ENCODE results near the gene TTC9B.

The TTC9B gene

DNA sequence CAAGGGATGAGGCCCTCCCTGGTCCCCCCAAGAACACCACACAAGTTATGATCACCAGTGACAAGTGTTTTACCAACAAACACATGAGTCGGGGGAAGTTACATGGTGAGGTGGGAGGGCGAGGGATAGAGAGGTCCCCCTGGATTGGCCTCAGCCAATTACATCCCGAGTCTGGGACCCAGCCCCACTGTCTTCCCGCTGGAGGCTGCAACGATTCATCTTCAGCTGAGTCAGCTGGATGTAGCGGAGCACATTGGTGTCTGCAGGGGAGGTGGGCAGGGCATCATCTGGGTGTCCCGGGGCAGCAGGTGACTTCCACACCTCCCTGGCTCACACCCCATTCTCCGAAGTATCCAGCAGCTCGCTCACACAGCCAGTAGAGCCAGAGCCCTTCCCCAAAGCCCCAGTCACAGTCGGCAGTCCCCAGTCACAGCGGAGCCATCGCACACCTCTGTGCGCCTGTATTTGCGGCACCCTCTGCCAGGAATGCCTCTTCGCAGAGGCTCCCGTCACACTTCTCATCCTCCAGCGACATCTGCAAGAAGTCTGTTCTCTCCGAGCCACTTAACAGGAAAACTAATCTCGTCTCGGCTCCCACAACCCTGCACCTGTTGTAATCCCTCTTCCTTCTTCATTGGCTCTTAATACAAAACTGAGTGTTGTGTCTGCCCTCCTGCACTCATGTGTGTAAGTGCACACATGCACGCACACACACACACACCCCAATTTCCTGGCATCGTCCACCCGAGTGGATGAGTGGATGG is 2.0 kb downstream of the TTC9B start:
- peak in 3 of 58 donors; percentile 10 to 39 (median 35) for DNase-seq

DNA sequence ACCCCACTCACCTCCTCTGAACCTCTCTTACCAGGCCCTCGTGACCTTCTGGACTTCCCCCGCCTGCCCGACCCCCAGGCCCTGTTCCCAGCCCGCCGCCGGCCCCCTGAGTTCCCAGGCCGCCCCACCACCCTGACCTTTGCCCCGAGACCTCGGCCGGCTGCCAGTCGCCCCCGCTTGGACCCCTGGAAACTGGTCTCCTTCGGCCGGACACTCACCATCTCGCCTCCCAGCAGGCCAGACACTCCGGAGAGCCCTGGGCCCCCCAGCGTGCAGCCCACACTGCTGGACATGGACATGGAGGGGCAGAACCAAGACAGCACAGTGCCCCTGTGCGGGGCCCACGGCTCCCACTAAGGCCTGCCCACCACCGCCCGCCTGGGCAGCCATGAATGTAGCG is 3.2 kb downstream of the TTC9B start:
- DNase-seq: no peak

DNA sequence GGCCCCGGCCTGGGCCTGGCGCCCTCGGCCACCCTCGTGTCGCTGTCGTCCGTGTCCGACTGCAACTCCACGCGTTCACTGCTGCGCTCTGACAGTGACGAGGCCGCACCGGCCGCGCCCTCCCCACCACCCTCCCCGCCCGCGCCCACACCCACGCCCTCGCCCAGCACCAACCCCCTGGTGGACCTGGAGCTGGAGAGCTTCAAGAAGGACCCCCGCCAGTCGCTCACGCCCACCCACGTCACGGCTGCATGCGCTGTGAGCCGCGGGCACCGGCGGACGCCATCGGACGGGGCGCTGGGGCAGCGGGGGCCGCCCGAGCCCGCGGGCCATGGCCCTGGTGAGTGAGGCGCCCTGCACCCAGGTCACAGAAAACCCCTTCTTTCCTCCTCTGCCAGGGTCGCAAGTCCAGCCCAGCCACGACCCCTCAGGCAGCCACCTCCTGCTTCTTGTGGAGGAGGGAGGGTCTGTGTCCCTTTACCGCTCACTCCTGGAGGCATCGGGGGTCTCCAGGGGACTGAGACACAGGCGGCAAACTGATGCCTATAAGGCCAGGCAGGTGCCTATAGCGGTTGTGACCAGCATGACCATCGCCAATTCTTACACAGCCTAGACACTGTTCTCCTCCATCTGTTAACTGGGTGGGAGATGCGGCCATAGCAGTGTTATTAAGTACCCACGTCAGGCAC is 4.2 kb downstream of the TTC9B start:
- no peak for DNase-seq

DNA sequence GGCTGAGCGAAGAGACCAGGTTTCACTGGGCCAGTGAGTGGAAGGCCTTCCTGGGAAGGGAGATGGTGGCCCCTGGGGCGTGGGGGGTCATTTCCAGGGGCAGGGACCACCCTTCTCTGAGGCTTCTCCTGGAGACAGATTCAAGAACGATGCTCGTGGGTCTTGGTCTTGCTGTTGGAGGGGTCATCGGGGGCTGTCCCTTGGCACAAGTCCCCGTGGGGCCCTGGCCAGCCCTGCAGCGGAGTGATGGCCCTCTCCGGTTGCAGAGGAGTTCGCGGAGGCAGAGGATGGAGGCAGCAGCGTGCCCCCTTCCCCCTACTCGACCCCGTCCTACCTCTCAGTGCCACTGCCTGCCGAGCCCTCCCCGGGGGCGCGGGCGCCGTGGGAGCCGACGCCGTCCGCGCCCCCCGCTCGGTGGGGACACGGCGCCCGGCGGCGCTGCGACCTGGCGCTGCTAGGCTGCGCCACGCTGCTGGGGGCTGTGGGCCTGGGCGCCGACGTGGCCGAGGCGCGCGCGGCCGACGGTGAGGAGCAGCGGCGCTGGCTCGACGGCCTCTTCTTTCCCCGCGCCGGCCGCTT is 4.8 kb downstream of the TTC9B start:
- DNase-seq: no peak

DNA sequence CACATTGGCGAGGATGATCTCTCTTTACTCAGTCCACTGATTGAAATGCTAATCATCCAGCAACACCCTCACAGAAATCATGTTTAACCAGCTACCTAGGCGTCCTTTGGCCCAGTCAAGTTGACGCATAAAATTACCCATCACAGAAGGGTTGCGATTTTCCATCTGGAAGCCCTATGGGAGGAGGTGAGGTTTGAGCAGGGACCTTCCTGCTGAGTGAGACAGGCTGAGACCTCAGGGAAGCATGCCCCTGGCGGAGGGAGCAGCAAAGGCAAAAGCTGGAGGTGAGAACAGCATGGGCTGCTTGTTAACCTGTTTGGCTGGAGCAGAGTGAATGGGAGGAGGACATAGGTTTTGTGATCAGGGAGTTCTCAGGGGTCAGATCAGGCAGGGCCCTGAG is 7.3 kb downstream of the TTC9B start:
- DNase-seq: no peak

DNA sequence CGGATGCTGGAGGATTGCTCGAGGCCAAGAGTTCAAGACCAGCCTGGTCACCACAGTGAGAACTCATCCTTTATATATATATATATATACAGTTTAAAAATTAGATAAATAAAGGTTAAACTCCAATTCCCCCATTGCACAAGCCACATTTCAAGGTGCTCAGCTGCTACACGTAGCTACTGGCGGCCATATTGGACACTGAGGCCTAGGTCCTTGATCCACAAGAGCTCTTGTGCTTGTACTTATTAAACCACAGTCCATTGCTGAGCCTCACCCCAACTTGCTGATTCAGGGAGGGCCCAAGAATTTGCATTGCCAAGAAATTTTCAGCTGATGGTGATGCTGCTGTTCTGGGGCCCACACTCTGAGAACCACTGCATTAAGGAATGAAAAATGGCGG is 9.6 kb downstream of the TTC9B start:
- DNase-seq: no peak

DNA sequence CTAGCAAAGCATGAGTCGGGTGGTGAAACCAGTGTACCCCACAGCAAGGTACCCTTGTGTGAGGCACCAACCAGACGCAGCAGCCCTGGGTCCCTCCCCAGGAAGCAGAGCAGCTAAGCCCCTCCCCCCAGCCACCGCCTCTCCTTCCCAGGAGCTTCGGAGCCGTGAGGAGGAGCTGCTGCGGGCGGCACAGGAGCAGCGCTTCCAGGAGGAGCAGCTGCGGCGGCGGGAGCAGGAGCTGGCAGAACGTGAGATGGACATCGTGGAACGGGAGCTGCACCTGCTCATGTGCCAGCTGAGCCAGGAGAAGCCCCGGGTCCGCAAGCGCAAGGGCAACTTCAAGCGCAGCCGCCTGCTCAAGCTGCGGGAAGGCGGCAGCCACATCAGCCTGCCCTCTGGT is 12.4 kb downstream of the TTC9B start:
- DNase-seq: no peak

DNA sequence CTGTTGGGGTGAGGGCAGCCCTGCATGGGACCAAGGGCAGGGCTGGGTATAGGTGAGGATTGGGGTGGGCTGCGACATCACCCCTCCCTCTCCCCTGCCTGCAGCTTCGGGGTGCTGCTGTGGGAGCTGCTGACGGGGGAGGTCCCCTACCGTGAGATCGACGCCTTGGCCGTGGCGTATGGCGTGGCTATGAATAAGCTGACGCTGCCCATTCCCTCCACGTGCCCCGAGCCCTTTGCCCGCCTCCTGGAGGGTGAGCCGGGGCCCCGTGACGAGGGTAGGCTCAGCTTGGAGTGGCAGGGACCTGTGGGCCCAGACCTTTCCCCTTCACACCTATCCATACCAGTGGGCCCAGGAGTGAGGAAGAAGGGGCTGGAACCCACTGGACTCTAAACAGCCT is 13.8 kb downstream of the TTC9B start:
- no peak for DNase-seq

DNA sequence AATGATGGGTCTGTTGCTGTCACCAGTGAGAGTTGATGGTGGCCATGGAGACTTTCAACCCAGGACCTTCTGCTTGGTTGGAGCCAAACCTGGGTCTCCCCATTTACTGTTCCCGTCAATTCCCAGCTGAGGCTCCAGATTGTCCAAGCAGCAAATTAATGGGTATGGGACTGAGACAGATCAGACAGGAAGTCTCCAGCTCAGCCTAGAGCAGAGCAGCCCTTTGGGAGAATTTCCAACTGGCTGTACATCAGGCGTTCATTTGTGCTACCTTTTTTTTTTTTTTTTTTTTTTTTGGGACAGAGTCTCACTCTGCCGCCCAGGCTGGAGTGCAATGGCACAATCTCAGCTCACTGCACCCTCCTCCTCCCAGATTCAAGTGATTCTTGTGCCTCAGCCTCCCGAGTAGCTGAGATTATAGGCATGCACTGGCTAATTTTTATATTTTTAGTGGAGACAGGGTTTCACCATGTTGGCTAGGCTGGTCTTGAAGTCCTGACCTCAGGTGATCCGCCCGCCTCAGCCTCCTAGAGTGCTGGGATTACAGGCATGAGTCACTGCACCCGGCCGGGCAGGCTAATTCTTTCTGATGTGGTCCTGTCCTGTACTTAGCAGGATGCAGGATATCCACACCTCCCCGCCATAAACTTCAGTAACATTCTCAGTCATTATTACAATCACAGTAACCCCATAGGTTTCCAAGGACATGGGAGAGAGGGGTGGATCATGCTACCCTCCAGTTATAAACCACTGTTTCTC is 17.7 kb downstream of the TTC9B start:
- no peak for DNase-seq

DNA sequence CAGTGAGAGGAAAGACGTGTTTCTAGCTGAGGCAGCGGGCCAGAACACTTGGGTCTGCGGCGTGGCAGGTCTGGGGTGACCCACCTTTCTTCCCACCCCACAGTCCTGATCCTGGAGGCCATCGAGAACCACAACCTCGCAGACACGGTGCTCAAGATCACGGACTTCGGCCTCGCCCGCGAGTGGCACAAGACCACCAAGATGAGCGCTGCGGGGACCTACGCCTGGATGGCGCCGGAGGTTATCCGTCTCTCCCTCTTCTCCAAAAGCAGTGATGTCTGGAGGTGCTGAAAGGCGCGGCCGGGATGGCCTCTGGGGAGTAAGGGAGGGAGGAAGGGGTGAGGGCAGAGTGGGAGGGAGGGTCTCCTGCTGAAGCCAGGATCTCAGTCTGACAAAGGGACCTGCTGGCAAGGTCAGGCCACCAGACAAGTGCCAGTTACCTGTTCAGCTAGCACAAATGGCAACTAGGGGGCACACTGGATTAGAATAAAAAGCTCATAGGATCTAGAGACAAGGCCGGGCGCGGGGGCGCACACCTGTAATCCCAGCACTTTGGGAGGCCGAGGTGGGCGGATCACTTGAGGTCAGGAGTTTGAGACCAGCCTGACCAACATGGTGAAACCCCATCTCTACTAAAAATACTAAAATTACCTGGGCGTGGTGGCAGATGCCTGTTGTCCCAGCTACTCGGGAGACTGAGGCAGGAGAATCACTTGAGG is 19.8 kb downstream of the TTC9B start:
- no peak for DNase-seq

DNA sequence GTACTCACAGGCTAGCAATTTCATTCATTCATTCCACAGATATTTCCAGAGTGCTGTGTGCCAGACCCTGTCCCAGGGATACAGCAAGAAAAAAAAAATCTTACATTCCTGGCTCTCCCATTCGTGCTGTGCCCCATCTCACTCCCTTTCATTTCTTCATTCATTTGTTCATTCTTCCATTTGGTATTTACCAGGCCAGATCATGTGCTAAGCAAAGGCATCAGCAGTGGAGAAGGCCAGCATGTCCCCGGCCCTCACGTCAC is 24.7 kb downstream of the TTC9B start:
- no peak for DNase-seq

DNA sequence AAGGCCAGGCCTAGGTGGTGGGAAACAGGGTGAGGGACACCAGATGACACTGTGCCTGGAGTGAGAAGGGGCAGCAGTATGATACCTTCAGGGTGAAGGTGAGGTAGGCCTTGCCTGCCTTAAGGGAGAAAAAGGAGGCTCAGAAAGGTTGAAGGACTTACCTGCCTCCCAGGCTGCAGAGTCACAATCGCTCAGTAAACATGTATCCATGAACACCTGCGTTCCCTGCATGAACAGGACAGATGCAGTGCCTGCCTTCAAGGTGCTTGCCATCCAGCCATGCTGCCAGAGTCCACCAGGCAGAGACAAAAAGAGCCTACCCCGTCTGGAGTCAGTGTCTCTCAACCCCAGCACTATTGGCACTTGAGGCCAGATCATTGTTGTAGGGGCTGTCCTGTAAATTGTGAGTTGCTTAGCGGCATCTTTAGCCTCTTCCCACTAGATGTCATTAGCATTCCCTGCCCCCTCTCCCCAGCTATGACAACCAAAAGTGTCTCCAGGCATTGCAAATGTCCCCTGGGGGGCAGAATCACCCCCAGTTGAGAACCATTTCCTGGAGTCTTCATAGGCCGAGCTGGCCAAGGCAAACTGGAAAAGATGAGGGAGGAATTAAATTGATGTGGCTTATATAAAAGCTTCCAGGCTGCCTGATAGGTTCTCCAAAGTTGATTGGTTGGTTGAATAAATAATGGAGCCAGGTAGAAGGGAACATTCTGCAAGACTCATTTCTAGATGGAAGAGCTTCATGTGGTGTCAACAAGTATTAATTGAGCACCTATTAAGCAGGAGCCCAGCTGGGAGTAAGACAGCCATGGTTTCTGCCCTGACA is 25.2 kb downstream of the TTC9B start:
- no peak for DNase-seq

DNA sequence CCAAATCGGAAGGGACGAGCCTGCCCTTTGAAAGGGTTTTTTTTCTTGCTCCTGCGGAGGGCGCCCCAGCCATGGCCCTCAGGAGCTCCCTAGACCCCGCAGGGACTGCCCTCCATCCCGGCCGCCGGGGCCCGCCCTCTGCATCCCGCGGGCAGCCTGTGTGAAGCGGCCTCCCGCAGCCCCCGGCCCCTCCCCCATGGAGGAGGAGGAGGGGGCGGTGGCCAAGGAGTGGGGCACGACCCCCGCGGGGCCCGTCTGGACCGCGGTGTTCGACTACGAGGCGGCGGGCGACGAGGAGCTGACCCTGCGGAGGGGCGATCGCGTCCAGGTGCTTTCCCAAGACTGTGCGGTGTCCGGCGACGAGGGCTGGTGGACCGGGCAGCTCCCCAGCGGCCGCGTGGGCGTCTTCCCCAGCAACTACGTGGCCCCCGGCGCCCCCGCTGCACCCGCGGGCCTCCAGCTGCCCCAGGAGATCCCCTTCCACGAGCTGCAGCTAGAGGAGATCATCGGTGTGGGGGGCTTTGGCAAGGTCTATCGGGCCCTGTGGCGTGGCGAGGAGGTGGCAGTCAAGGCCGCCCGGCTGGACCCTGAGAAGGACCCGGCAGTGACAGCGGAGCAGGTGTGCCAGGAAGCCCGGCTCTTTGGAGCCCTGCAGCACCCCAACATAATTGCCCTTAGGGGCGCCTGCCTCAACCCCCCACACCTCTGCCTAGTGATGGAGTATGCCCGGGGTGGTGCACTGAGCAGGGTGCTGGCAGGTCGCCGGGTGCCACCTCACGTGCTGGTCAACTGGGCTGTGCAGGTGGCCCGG is 26.1 kb downstream of the TTC9B start:
- peak in 6 of 58 donors; percentile 20 to 54 (median 42) for DNase-seq

DNA sequence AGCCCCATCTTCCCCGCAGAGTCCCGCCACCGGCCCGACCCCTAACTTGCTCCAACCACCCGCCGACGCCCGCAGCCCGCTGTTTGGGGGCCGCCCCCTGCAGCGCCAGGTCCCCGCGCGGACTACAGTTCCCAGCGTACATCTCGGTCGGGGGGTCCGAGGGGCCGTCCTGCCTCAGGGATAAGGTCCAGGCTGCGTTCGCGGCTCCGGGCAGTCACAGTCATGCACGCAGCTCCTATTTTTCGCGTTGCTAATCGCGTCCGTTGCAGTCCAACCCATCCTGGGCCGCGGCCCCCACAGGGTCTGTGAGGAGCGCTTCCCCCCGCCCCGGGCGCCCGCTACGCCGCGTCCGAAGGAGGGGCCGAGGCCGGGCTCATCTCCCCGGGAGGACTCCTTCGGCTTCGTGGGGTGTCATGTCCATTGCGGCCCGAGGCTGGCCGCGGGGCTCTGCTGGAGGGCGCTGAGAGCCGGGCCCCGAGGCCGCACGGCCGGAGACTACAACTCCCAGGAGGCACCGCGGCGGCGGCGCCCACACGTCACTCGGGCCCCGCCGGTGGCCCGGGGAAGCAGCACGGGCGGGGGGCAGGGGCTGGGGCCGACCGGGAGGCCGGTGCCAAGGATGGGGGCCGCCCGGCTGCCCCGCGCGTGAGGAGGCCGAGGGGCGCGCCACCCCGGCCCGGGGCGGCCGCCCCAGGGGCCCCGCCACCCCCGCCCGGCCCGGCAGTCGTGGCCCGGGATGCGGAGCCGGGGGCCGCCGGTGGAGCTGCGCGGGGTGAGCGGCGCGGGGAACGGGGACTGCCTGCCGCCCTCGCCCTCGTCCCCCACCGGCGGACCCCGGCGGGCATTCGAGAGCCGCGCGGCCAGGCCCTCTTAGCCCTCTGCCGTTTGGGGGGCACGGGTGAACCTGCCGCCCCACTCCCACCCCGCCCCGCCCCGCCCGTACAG is 27.0 kb downstream of the TTC9B start, which contains the start of gene MAP3K10:
Gene MAP3K10, plus strand, starts transcription at position 536 of the 945 bp plus-strand sequence. CDS start 606 bp downstream, outside the sequence.
- peak; percentile 16 to 82 (median 70) for DNase-seq

DNA sequence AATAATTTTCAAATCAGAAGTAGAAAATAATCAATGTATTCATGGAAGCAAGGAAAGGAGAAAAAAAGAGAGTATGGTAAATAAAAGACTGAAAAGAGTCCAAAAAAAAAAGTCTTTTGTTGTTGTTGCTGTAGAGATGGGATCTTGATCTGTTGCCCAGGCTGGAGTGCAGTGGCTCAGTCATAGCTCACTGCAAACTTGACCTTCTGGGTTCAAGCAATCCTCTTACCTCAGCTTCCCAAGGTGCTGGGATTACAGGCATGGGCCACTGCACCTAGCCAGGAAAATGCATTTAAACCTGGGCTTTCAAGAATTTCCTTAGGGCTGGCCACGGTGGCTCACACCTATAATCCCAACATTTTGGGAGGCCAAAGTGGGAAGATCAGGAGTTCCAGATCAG is 33.9 kb downstream of the TTC9B start:
- no peak for DNase-seq

DNA sequence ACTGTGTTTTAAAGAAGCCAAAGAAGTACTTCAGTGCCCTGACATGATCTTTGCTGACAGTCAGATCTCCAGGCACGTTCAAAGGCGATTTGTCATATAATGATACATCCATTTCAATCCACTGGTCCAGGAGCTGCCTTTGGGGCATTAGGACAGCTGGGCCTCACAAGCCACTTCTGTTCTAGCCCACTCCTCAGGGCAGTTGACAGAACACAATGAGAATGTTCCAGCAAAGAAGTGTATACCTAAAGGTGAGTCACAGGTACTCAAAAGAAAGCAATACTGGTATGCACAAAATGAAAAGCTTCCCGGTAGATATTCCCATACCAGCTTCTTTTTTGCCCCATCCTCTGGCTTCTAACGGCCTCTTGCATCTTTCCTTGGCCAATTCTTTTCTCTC is 39.4 kb downstream of the TTC9B start:
- no peak for DNase-seq

DNA sequence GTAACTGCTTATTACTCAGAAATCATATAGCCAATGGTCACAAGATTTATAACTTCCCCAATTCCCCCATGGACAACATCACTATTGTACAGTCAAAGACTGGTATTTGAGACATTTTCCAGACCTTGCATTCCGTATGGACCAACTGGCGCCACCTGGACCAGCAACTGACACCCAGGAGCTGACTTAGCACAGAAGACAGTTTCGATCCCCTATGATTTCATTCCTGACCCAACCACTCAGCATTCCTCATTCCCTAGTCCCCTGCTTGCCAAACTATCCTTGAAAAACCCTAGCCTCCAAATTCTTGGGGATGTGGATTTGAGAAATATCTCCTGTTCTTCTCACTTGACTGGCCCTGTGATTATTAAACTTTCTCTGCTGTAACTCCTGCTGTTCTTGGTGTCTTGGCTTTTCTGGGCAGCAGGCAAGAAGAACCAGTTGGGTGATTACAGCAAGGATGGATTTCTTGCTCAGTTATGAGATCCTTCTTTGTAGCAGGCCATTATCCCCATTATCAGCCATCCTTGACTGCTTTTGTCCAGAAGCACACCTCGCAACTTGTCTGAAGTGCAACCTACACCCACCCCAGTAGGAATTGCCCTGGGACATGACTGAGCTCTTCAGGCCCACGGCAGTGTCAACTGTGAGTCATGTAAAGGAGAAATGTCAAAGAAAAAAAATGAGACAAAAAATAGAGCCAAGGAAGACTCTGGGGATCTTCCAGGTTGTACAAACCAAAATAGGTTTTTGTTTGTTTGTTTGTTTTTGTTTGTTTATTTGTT is 40.7 kb downstream of the TTC9B start:
- no peak for DNase-seq

DNA sequence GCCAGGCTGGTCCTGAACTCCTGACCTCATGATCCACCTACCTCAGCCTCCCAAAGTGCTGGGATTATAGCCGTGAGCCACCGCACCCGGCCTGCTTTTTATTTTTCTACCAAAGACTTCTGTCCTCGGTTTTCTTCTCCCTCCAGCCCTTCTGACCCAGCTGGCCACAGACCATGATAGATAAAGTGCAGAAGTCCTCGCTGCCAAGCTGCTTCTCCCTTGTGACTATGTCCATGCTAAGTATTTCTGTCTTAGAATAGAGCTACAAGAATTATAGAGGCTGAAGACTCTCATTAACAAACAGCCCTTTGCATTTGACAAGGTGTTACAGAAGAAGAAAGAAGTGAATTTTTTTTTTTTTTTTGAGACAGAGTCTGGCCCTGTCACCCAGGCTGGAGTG is 42.4 kb downstream of the TTC9B start:
- no peak for DNase-seq

Data from anterior cingulate cortex (tissue), 58 donors.